Vagina (tissue), 2 donors: ENCODE measurements around the gene MGLL. TPM values are rescaled to one million over a fixed set of nuclear protein-coding genes. Genes with fewer than 3 reads are reported as not detected.
A peak's percentile ranks its signal among the peaks of the same experiment; 100 is the strongest.

Source experiments
- DNase-seq, 2 donors: peaks; one replicate each; pipeline ENCODE4 v3.0.0-alpha.2; 2017; ENCODE audit errors: extremely low spot score in 2 of 2
- H3K27ac ChIP-seq: fragments of 200-600 bp; sonication (generic); one replicate; pipeline ENCODE4 v1.5.1; 2019
- H3K27me3 ChIP-seq: fragments of 200-600 bp; sonication (generic); one replicate; pipeline ENCODE4 v1.5.1; 2019
- H3K36me3 ChIP-seq, 2 donors: fragments of 200-600 bp; sonication (generic); one replicate each; pipeline ENCODE4 v1.5.1; 2017 to 2019
- H3K4me1 ChIP-seq: fragments of 200-600 bp; sonication (generic); one replicate; pipeline ENCODE4 v1.5.1; 2019
- H3K4me3 ChIP-seq, 2 donors: fragments of 200-600 bp; sonication (generic); 1 replicate in 1 of 2; 2 replicates in 1 of 2; pipeline ENCODE4 v1.5.1; 2016 to 2019
- H3K9me3 ChIP-seq: fragments of 200-600 bp; sonication (generic); one replicate; pipeline ENCODE4 v1.5.1; 2019
- POLR2A ChIP-seq, 2 donors: fragments of 450-650 bp; IDR thresholded peaks; one replicate each; pipeline ENCODE4 v1.6.1; 2017; ENCODE audit warnings: antibody characterized with exemption in 2 of 2, mild to moderate bottlenecking in 2 of 2, moderate library complexity in 2 of 2
- POLR2AphosphoS5 ChIP-seq, 2 donors: sonication (generic); formaldehyde crosslinking; IDR thresholded peaks; one replicate each; pipeline ENCODE4 v1.9.0; 2017; ENCODE audit warnings: antibody characterized with exemption in 2 of 2, mild to moderate bottlenecking in 2 of 2, low read depth in 1 of 2; ENCODE audit not compliant: insufficient read depth in 1 of 2
- intact Hi-C: fragments of 100-400 bp; cut with DNase I; formaldehyde crosslinking; loops from one replicate; pipeline ENCODE4 v1.15.1; 2023
- total RNA-seq: library from RNA; depleted of rRNA; stranded (reverse); fragments of >200 nt; gene quantifications from one replicate; pipeline ENCODE4 v1.2.3, GENCODE V29; 2016
- TF ChIP-seq, protein P1 (sequence below), 3 experiments: fragments of 450-650 bp in 2 of 3; fragments of 200-600 bp in 1 of 3; sonication (generic) in 1 of 3; IDR thresholded peaks; one replicate each; pipeline ENCODE4 v1.5.1; 2017 to 2019; ENCODE audit warnings: antibody characterized with exemption in 3 of 3, mild to moderate bottlenecking in 2 of 3, moderate library complexity in 2 of 3

MGLL gene
- total RNA-seq, 1 donor from 2014 or later = 35.6 TPM

DNA sequence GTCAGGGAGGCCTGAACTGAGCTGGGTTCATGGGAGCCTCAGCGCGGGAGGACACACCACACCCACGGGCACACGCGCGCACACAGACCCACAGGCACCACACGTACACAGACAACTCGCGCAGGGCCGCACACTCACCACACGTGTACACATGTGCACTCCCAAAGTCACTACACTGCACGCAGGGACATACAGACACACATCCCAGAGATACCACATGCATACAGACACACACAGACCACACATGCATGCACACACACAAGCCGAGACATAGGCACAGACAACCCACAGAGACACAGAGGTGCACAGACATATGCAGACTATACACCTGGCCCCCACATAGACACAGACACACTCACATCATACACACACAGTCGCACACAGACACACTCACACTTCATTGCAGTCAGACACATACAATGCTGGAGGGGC lies 1.1 kb upstream of the MGLL start:
- no peaks in the 10 kb centered on the region for H3K36me3 ChIP-seq
- DNase-seq = no peak
- intact Hi-C loops = loop anchor here (5.0 to 10.0 kb wide), 4 partner anchors 79 to 249 kb away; no protein-coding TSS in a partner anchor
- H3K4me3 ChIP-seq = peak overlapping the region; percentile 81 to 89
- H3K27me3 ChIP-seq = no peaks in the 10 kb centered on the region
- peak overlapping the region; percentile 48 for H3K27ac ChIP-seq
- no peak for TF ChIP-seq POLR2A (IDR thresholded peaks at IDR 0.05)
- TF ChIP-seq, protein P1, sequence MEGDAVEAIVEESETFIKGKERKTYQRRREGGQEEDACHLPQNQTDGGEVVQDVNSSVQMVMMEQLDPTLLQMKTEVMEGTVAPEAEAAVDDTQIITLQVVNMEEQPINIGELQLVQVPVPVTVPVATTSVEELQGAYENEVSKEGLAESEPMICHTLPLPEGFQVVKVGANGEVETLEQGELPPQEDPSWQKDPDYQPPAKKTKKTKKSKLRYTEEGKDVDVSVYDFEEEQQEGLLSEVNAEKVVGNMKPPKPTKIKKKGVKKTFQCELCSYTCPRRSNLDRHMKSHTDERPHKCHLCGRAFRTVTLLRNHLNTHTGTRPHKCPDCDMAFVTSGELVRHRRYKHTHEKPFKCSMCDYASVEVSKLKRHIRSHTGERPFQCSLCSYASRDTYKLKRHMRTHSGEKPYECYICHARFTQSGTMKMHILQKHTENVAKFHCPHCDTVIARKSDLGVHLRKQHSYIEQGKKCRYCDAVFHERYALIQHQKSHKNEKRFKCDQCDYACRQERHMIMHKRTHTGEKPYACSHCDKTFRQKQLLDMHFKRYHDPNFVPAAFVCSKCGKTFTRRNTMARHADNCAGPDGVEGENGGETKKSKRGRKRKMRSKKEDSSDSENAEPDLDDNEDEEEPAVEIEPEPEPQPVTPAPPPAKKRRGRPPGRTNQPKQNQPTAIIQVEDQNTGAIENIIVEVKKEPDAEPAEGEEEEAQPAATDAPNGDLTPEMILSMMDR (IDR thresholded peaks at IDR 0.05) = no peak
- TF ChIP-seq POLR2AphosphoS5 (IDR thresholded peaks at IDR 0.05; ENCODE audit: insufficient read depth in 1 of 2, low read depth in 1 of 2) = no peak
- peaks cover 4% of the 10 kb centered on the region for H3K9me3 ChIP-seq
- H3K4me1 ChIP-seq = peaks cover 42% of the 10 kb centered on the region

DNA sequence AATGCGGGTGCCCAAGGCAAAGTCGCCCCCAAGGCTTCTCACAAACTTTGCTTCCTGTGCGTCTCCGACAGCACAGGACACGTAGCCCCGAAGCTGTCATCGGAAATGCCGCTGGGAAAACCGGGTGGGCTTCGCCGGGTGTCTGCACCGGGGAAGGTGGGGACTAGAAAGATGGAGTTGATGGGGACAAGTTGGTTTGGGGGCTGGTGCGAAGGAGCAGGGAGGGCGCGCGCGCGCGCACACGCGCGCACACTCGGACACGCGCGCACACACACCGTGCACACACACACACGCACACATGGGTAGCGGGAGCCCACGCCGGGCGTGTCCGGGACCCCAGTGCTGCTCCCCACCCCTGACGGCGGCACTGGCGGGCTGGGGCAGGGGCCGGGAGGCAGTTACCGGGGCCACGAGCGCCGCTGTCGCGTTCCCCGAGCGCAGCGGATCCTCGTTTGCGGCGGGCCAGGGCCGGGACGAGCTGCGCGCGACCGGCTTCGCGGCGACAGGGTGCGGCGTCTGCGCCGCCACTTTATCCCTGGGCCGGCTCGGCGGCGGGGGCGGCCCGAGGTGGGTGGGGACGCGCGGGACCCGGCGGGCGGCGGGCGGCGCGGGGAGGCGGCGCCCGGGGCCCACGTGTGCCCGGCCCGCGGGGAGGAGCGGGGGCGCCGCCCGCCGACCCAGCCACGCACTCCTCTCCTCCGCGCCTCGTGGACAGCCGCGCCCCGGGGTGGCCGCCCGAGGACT lies 539 bp upstream of the MGLL start:
- peaks cover 45% of the 10 kb centered on the region for H3K4me1 ChIP-seq
- TF ChIP-seq, protein P1 (IDR thresholded peaks at IDR 0.05) = peak in 1 of 3 experiments; percentile 33
- TF ChIP-seq POLR2AphosphoS5 (IDR thresholded peaks at IDR 0.05; ENCODE audit: insufficient read depth in 1 of 2, low read depth in 1 of 2) (peak in 1 of 2 donors; percentile 46), POLR2A (IDR thresholded peaks at IDR 0.05) (no peak)
- H3K4me3 ChIP-seq = peak overlapping the region; percentile 81 to 89
- H3K36me3 ChIP-seq = no peaks in the 10 kb centered on the region
- no peaks in the 10 kb centered on the region for H3K9me3 ChIP-seq
- H3K27ac ChIP-seq = peak overlapping the region; percentile 85
- intact Hi-C loops = loop anchor here (5.0 to 10.0 kb wide), 4 partner anchors 78 to 248 kb away; no protein-coding TSS in a partner anchor
- DNase-seq = peak in 1 of 2 donors; percentile 95
- no peaks in the 10 kb centered on the region for H3K27me3 ChIP-seq

DNA sequence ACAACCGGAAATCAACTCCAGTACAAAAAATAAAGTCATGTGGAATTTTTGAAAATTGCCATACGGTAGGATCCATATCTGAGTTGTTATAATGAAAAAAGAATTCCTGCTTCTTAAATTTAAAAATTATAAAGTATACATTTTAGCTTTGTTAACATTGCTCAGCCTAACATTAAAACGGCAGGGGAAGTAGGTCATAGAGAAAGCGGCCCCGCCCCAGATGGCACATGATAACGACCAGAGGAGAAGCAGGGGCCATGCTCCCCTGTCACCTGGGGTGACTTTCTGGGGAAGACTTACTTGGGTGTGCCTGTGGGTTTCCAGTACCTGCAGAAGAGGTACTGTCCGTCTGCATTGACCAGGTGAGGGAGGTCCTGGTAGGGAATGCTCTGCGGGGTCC lies 921 bp downstream of the MGLL start:
- DNase-seq = peak in 1 of 2 donors; percentile 90
- Histone ChIP-seq H3K4me1 (peaks cover 59% of the 10 kb centered on the region), H3K27ac (peak overlapping the region; percentile 85), H3K36me3 (no peaks in the 10 kb centered on the region), H3K4me3 (peak overlapping the region; percentile 81 to 89), H3K9me3 (no peaks in the 10 kb centered on the region), H3K27me3 (no peaks in the 10 kb centered on the region)
- TF ChIP-seq POLR2AphosphoS5 (IDR thresholded peaks at IDR 0.05; ENCODE audit: insufficient read depth in 1 of 2, low read depth in 1 of 2) = peak in 1 of 2 donors; percentile 12
- TF ChIP-seq, protein P1 (IDR thresholded peaks at IDR 0.05) = no peak
- TF ChIP-seq POLR2A (IDR thresholded peaks at IDR 0.05) = no peak
- intact Hi-C loops = loop anchor here (5.0 to 10.0 kb wide), 4 partner anchors 77 to 247 kb away; no protein-coding TSS in a partner anchor

DNA sequence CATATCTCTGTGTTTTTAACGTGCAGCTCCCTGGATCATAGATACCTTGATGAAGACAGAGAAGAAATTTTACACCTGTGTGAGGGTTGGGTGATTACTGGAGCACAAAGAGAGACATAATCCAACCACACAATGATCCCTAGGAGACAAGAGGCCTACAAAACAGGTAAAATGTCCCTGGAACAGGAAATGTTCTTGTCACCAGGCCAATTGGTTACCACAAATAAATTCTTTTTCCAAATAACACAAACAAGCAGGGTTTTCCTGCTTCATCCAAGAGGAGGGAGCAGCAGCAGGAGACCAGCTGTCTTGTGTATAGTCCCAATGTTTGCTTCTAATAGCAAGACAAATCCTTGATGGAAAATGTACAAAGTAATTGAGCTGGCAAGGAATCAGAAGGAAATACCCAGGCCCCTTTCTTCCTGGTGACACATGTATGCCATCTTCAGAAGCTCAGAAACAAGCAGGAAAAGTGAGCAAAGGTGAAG lies 1.4 kb downstream of the MGLL start:
- H3K4me1 ChIP-seq = peaks cover 62% of the 10 kb centered on the region
- H3K9me3 ChIP-seq = no peaks in the 10 kb centered on the region
- peak in 1 of 2 donors; percentile 28 for DNase-seq
- no peaks in the 10 kb centered on the region for H3K27me3 ChIP-seq
- peak overlapping the region; percentile 85 for H3K27ac ChIP-seq
- TF ChIP-seq POLR2AphosphoS5 (IDR thresholded peaks at IDR 0.05; ENCODE audit: insufficient read depth in 1 of 2, low read depth in 1 of 2) (no peak), POLR2A (IDR thresholded peaks at IDR 0.05) (no peak)
- TF ChIP-seq, protein P1 (IDR thresholded peaks at IDR 0.05) = no peak
- H3K36me3 ChIP-seq = no peaks in the 10 kb centered on the region
- intact Hi-C loops = loop anchor here (5.0 to 10.0 kb wide), 4 partner anchors 76 to 246 kb away; no protein-coding TSS in a partner anchor
- peak overlapping the region in 1 of 2 donors; percentile 2 for H3K4me3 ChIP-seq
